ENCODE data around the gene NOL12. TPM values are rescaled to one million over a fixed set of nuclear protein-coding genes. Genes with fewer than 3 reads are reported as not detected.

The NOL12 gene
- total RNA-seq, 2 donors from 2014 or later, result 25.2 to 48.4 TPM

DNA sequence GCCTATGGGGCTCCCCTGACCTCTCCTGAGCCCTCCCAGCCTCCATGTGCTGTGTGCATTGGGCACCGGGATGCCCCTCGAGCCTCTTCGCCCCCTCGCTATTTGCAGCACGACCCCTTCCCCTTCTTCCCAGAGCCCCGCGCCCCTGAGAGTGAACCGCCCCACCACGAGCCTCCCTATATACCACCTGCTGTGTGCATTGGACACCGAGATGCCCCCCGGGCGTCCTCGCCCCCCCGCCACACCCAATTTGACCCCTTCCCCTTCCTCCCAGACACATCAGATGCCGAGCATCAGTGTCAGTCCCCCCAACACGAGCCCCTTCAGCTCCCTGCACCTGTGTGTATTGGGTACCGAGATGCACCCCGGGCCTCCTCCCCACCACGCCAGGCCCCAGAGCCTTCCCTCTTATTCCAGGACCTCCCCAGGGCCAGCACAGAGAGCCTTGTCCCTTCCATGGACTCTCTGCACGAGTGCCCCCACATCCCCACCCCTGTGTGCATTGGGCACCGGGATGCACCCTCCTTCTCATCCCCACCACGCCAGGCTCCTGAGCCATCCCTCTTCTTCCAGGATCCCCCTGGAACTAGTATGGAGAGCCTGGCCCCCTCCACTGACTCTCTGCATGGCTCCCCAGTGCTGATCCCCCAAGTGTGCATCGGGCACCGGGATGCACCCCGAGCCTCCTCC, 39.6 kb downstream of the NOL12 start:
- H3K4me3 ChIP-seq, result no peak overlapping the region
- H3K9ac ChIP-seq (ENCODE audit: low read depth in 2 of 2, low read length in 2 of 2), result no peak overlapping the region
- H3K9me3 ChIP-seq, result no peaks in the 10 kb centered on the region
- no peaks in the 10 kb centered on the region for H3K27me3 ChIP-seq
- no peaks in the 10 kb centered on the region for H3K4me1 ChIP-seq
- no peak for DNase-seq
- TF ChIP-seq, protein P1, sequence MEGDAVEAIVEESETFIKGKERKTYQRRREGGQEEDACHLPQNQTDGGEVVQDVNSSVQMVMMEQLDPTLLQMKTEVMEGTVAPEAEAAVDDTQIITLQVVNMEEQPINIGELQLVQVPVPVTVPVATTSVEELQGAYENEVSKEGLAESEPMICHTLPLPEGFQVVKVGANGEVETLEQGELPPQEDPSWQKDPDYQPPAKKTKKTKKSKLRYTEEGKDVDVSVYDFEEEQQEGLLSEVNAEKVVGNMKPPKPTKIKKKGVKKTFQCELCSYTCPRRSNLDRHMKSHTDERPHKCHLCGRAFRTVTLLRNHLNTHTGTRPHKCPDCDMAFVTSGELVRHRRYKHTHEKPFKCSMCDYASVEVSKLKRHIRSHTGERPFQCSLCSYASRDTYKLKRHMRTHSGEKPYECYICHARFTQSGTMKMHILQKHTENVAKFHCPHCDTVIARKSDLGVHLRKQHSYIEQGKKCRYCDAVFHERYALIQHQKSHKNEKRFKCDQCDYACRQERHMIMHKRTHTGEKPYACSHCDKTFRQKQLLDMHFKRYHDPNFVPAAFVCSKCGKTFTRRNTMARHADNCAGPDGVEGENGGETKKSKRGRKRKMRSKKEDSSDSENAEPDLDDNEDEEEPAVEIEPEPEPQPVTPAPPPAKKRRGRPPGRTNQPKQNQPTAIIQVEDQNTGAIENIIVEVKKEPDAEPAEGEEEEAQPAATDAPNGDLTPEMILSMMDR (IDR thresholded peaks at IDR 0.05), result no peak
- no peak overlapping the region for H3K27ac ChIP-seq
- intact Hi-C loops (cut with DNase I), result no loop called here
- no peaks in the 10 kb centered on the region for H3K36me3 ChIP-seq

- H3K4me1 ChIP-seq, result no peaks in the 10 kb centered on the region
- H3K9ac ChIP-seq (ENCODE audit: low read depth in 2 of 2, low read length in 2 of 2), result no peak overlapping the region
- intact Hi-C loops (cut with DNase I), result no loop called here
- no peak overlapping the region for H3K4me3 ChIP-seq
- no peaks in the 10 kb centered on the region for H3K27me3 ChIP-seq
- TF ChIP-seq, protein P1 (IDR thresholded peaks at IDR 0.05), result no peak
- no peak overlapping the region for H3K27ac ChIP-seq
- H3K9me3 ChIP-seq, result no peaks in the 10 kb centered on the region
- H3K36me3 ChIP-seq, result no peaks in the 10 kb centered on the region
- no peak for DNase-seq
Observed at GRCh38 chr22:37726241-37726887, 40.2 kb downstream of the NOL12 start.

DNA sequence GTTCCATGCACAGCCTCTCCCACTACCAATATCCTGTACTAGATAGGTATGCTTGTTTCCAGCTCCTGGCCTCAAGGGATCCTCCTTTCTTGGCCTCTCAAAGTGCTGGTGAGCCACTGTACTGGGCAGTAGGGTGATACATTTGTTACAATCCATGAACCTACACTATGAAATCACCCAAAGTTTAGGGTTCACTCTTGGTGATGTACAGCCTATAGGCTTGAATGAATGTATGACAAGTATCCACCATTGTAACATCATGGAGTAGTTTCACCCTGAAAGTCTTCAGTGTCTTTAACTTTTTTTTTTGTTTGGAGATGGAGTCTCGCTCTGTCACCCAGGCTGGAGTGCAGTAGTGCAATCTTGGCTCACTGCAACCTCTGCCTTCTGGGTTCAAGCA, 42.5 kb downstream of the NOL12 start:
- intact Hi-C loops (cut with DNase I), result no loop called here
- H3K36me3 ChIP-seq, result no peaks in the 10 kb centered on the region
- no peaks in the 10 kb centered on the region for H3K27me3 ChIP-seq
- TF ChIP-seq, protein P1 (IDR thresholded peaks at IDR 0.05), result no peak
- H3K9me3 ChIP-seq, result no peaks in the 10 kb centered on the region
- no peak overlapping the region for H3K9ac ChIP-seq (ENCODE audit: low read depth in 2 of 2, low read length in 2 of 2)
- DNase-seq, result no peak
- no peak overlapping the region for H3K27ac ChIP-seq
- no peak overlapping the region for H3K4me3 ChIP-seq
- H3K4me1 ChIP-seq, result no peaks in the 10 kb centered on the region

DNA sequence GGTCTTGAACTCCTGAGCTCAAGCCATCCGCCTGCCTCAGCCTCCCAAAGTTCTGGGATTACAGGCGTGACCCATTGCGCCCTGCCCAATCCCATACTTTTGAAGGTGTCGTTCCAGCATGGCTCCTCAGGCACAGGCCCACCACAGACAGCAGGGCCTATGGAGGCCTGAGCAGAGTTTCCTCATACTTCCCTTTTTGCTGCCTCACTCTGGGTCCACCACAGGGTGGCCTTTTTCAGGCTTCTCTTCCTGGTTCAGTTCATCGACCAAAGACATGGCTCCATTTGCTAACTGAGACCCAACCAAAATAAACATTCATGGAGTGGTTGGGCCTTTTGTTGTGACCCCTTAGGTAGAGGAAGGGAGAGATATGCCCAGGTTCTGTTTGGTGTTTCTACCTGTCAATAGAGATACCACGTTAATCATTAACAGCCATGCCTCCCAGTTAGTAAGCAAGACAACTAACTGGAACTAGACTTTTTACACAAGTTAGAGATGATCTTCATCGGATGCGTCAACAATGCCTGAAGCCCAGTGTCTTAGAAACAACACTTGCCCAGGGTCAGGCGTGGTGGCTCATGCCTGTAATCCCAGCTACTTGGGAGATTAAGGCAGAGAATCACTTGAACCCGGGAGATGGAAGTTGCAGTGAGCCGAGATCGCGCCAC, 45.8 kb downstream of the NOL12 start:
- no peaks in the 10 kb centered on the region for H3K9me3 ChIP-seq
- DNase-seq, result peak; percentile 80
- H3K4me1 ChIP-seq, result peaks cover 7% of the 10 kb centered on the region
- TF ChIP-seq, protein P1 (IDR thresholded peaks at IDR 0.05), result no peak
- H3K9ac ChIP-seq (ENCODE audit: low read depth in 2 of 2, low read length in 2 of 2), result peak overlapping the region in 1 of 2 donors; percentile 58
- no peaks in the 10 kb centered on the region for H3K27me3 ChIP-seq
- no peaks in the 10 kb centered on the region for H3K36me3 ChIP-seq
- peak overlapping the region; percentile 81 for H3K27ac ChIP-seq
- intact Hi-C loops (cut with DNase I), result loop anchor here (5.0 kb wide), 1 partner anchor 40 kb away; no protein-coding TSS in a partner anchor
- no peak overlapping the region for H3K4me3 ChIP-seq

DNA sequence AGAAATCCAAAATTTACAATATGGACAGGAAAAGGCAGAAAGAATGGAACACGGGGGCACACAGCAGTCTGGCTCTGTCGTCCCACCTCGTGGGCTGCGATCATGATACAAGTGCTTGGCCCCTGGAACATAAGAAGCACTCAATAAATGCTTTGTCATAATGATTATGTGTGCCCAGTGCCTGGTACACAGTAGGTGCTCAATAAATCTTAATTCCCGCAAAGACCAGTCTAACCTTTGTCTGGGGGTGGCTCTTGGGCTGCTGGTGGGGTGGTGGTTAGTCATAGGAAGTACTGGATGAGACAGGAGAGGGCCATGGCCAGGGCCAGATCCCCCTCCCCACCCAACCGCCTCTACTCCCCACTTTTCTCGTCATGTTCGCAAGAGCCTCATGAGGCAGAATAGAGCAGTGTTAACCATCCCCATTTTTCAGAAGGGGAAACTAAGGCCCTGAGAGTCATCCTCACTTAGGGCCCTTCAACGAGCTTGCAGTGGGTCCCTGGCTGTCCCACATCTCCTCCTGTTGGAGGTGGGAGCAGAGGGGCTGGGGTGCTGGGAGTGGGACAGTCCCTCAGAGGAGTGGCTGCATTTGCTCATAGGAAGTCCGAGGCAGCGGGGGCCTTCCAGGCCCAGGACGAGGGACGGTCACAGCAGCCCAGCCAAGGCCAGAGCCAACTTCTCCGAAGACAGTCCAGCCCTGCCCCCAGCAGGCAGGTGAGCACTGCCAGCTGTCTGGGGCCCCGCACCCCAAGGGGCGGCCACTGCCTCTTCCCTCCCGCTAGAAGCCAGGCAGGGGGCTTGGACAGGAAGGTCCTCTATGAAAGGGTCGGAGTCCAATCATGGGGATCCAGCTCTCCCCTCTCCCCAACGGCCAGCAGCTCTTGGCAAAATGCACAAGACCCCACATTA, 46.8 kb downstream of the NOL12 start:
- Histone ChIP-seq H3K27ac (peak overlapping the region; percentile 81), H3K27me3 (no peaks in the 10 kb centered on the region), H3K36me3 (no peaks in the 10 kb centered on the region), H3K4me3 (no peak overlapping the region), H3K4me1 (peaks cover 7% of the 10 kb centered on the region), H3K9me3 (no peaks in the 10 kb centered on the region), H3K9ac (ENCODE audit: low read depth in 2 of 2, low read length in 2 of 2) (peak overlapping the region; percentile 27 to 58)
- DNase-seq, result no peak
- TF ChIP-seq, protein P1 (IDR thresholded peaks at IDR 0.05), result no peak
- intact Hi-C loops (cut with DNase I), result loop anchor here (5.0 kb wide), 1 partner anchor 41 kb away; no protein-coding TSS in a partner anchor
